Astrocyte (in vitro differentiated cells and primary cell): ENCODE measurements around the gene NR1H2. TPM values are rescaled to one million over a fixed set of nuclear protein-coding genes. Genes with fewer than 3 reads are reported as not detected.

Experiments used
- DNase-seq: peaks from one replicate; pipeline ENCODE4 v3.0.0-alpha.2; 2010; ENCODE audit warnings: low read depth
- FAIRE-seq: peaks from 2 replicates; lab custom pipeline; 2011; peaks lifted over from hg19 to GRCh38; lab: Jason Lieb, UNC
- H2AFZ ChIP-seq: 2 replicates; pipeline ENCODE4 v1.6.0; 2012; ENCODE audit warnings: low read depth, low read length, inconsistent platforms
- H3K27ac ChIP-seq: 2 replicates; pipeline ENCODE4 v1.5.1; 2011; ENCODE audit warnings: low read depth, low read length, inconsistent platforms
- H3K27me3 ChIP-seq: 2 replicates; pipeline ENCODE4 v1.6.0; 2011; ENCODE audit warnings: low read length, inconsistent platforms; ENCODE audit not compliant: insufficient read depth
- H3K36me3 ChIP-seq: 2 replicates; pipeline ENCODE4 v1.5.1; 2011; ENCODE audit warnings: low read length, inconsistent platforms; ENCODE audit not compliant: insufficient read depth
- H3K4me1 ChIP-seq: 2 replicates; pipeline ENCODE4 v1.5.1; 2011; ENCODE audit warnings: low read length, inconsistent platforms; ENCODE audit not compliant: insufficient read depth
- H3K4me2 ChIP-seq: 2 replicates; pipeline ENCODE4 v1.6.0; 2012; ENCODE audit warnings: low read length, inconsistent platforms
- H3K4me3 ChIP-seq: 2 replicates; pipeline ENCODE4 v1.5.1; 2011; ENCODE audit warnings: low read depth, mild to moderate bottlenecking, low read length, inconsistent platforms; ENCODE audit not compliant: insufficient read depth
- H3K79me2 ChIP-seq: 2 replicates; pipeline ENCODE4 v1.6.0; 2012; ENCODE audit warnings: mild to moderate bottlenecking, low read length, inconsistent platforms; ENCODE audit not compliant: insufficient read depth
- H3K9ac ChIP-seq: 2 replicates; pipeline ENCODE4 v1.6.0; 2012; ENCODE audit warnings: mild to moderate bottlenecking, low read length, inconsistent platforms
- H3K9me3 ChIP-seq: 2 replicates; pipeline ENCODE4 v1.5.1; 2012; ENCODE audit warnings: low read depth, mild to moderate bottlenecking, low read length, inconsistent platforms; ENCODE audit not compliant: insufficient read depth
- H4K20me1 ChIP-seq: 2 replicates; pipeline ENCODE4 v1.6.0; 2012; ENCODE audit warnings: low read length, inconsistent platforms; ENCODE audit not compliant: insufficient read depth
- H3K27ac Mint-ChIP-seq: one replicate; pipeline ENCODE4 v1.8.0; 2021; ENCODE audit warnings: mild to moderate bottlenecking, mixed read lengths; ENCODE audit not compliant: unreplicated experiment
- H3K27me3 Mint-ChIP-seq: one replicate; pipeline ENCODE4 v1.8.0; 2021; ENCODE audit warnings: low read depth, mixed read lengths; ENCODE audit not compliant: unreplicated experiment
- H3K36me3 Mint-ChIP-seq: one replicate; pipeline ENCODE4 v1.8.0; 2021; ENCODE audit warnings: low read depth, mixed read lengths; ENCODE audit not compliant: unreplicated experiment
- H3K4me1 Mint-ChIP-seq: one replicate; pipeline ENCODE4 v1.8.0; 2021; ENCODE audit warnings: low read depth, mixed read lengths; ENCODE audit not compliant: unreplicated experiment
- H3K4me3 Mint-ChIP-seq: one replicate; pipeline ENCODE4 v1.8.0; 2021; ENCODE audit warnings: mild to moderate bottlenecking, moderate library complexity, mixed read lengths; ENCODE audit not compliant: unreplicated experiment
- H3K9me3 Mint-ChIP-seq: one replicate; pipeline ENCODE4 v1.8.0; 2021; ENCODE audit warnings: mild to moderate bottlenecking, mixed read lengths; ENCODE audit not compliant: unreplicated experiment
- CTCF ChIP-seq: IDR thresholded peaks from 2 replicates; pipeline ENCODE4 v1.5.1; 2011; ENCODE audit warnings: low read depth, mild to moderate bottlenecking, inconsistent platforms, low read length, moderate library complexity; ENCODE audit not compliant: insufficient read depth
- EZH2 ChIP-seq: IDR thresholded peaks from 2 replicates; pipeline ENCODE4 v1.6.1; 2012; ENCODE audit warnings: mild to moderate bottlenecking, low read length, inconsistent platforms; ENCODE audit not compliant: insufficient read depth
- total RNA-seq: library from RNA; stranded (reverse); gene quantifications from 2 replicates; pipeline ENCODE4 v1.2.1, GENCODE V29; 2021

NR1H2 gene
- total RNA-seq, 1 donor from 2014 or later = 33.4 TPM

- Histone ChIP-seq H3K4me3 (no peak overlapping the region), H3K27me3 (no peaks in the 10 kb centered on the region), H3K4me1 (peaks cover 4% of the 10 kb centered on the region), H4K20me1 (peaks cover 13% of the 10 kb centered on the region), H3K9ac (no peak overlapping the region), H3K4me2 (no peak overlapping the region), H3K36me3 (peaks cover 7% of the 10 kb centered on the region), H3K79me2 (no peaks in the 10 kb centered on the region), H3K9me3 (no peaks in the 10 kb centered on the region), H3K27ac (no peak overlapping the region), H2AFZ (no peak overlapping the region)
- Mint-ChIP-seq H3K27me3 (no peaks in the 10 kb centered on the region), H3K9me3 (no peaks in the 10 kb centered on the region), H3K4me3 (no peak overlapping the region), H3K27ac (no peak overlapping the region), H3K36me3 (peaks cover 8% of the 10 kb centered on the region), H3K4me1 (no peaks in the 10 kb centered on the region)
- DNase-seq (no peak), FAIRE-seq (no peak)
- TF ChIP-seq EZH2 = no peak
- TF ChIP-seq CTCF = no peak
These were observed 2.6 kb downstream of the NR1H2 start for GRCh38 chr19:50378863-50379236.

- Mint-ChIP-seq H3K4me1 (no peaks in the 10 kb centered on the region), H3K27ac (no peak overlapping the region), H3K4me3 (no peak overlapping the region), H3K9me3 (no peaks in the 10 kb centered on the region), H3K36me3 (peaks cover 8% of the 10 kb centered on the region), H3K27me3 (no peaks in the 10 kb centered on the region)
- Histone ChIP-seq H3K27me3 (no peaks in the 10 kb centered on the region), H3K9me3 (no peaks in the 10 kb centered on the region), H3K9ac (no peak overlapping the region), H3K4me3 (no peak overlapping the region), H2AFZ (no peak overlapping the region), H3K27ac (no peak overlapping the region), H3K79me2 (no peaks in the 10 kb centered on the region), H4K20me1 (peaks cover 13% of the 10 kb centered on the region), H3K4me2 (no peak overlapping the region), H3K36me3 (peaks cover 7% of the 10 kb centered on the region), H3K4me1 (peaks cover 4% of the 10 kb centered on the region)
- DNase-seq = no peak
- no peak for FAIRE-seq
- TF ChIP-seq EZH2 = no peak
- no peak for TF ChIP-seq CTCF
These were observed 3.3 kb downstream of the NR1H2 start for GRCh38 chr19:50379602-50380001.

GRCh38 chr19:50380137-50380536 is 3.9 kb downstream of the NR1H2 start:
- DNase-seq (no peak), FAIRE-seq (no peak)
- no peak overlapping the region for H3K4me3 ChIP-seq
- Mint-ChIP-seq H3K4me3 (no peak overlapping the region), H3K36me3 (peaks cover 8% of the 10 kb centered on the region), H3K27me3 (no peaks in the 10 kb centered on the region), H3K4me1 (peaks cover 4% of the 10 kb centered on the region), H3K27ac (peak overlapping the region; percentile 42), H3K9me3 (no peaks in the 10 kb centered on the region)
- H3K27me3 ChIP-seq = no peaks in the 10 kb centered on the region
- H3K9me3 ChIP-seq = no peaks in the 10 kb centered on the region
- no peak overlapping the region for H3K9ac ChIP-seq
- H3K4me2 ChIP-seq = no peak overlapping the region
- no peak overlapping the region for H2AFZ ChIP-seq
- peaks cover 2% of the 10 kb centered on the region for H3K79me2 ChIP-seq
- TF ChIP-seq EZH2 (no peak), CTCF (no peak)
- H4K20me1 ChIP-seq = peaks cover 13% of the 10 kb centered on the region
- no peak overlapping the region for H3K27ac ChIP-seq
- peaks cover 7% of the 10 kb centered on the region for H3K36me3 ChIP-seq
- H3K4me1 ChIP-seq = peaks cover 9% of the 10 kb centered on the region
